NCI-H128 (cell line): ENCODE results near the gene KTN1.

Experiments used
- DNase-seq: peaks from one replicate; lab custom pipeline; 2025; ENCODE audit not compliant: unreplicated experiment; lab: John Stamatoyannopoulos, UW

Gene KTN1

GRCh38 chr14:55574988-55575387 is 5.0 kb upstream of the KTN1 start:
- DNase-seq = no peak

GRCh38 chr14:55577229-55577628 is 2.8 kb upstream of the KTN1 start:
- no peak for DNase-seq

GRCh38 chr14:55578511-55578910 is 1.5 kb upstream of the KTN1 start:
- DNase-seq = no peak

- DNase-seq = no peak
Observed at GRCh38 chr14:55580470-55581341, 699 bp downstream of the KTN1 start.

GRCh38 chr14:55581342-55581771 is 1.4 kb downstream of the KTN1 start:
- no peak for DNase-seq

GRCh38 chr14:55582746-55583145 is 2.7 kb downstream of the KTN1 start:
- no peak for DNase-seq

- DNase-seq = no peak
Observed at GRCh38 chr14:55583942-55584468, 4.0 kb downstream of the KTN1 start.

- no peak for DNase-seq
Observed at GRCh38 chr14:55585854-55586253, 5.8 kb downstream of the KTN1 start.

- no peak for DNase-seq
Observed at GRCh38 chr14:55586411-55586810, 6.4 kb downstream of the KTN1 start.

- DNase-seq = no peak
Observed at GRCh38 chr14:55587847-55588246, 7.8 kb downstream of the KTN1 start.

GRCh38 chr14:55588259-55588699 is 8.3 kb downstream of the KTN1 start:
- DNase-seq = no peak

- DNase-seq = no peak
Observed at GRCh38 chr14:55589171-55589570, 9.2 kb downstream of the KTN1 start.

GRCh38 chr14:55592436-55592835 is 12.4 kb downstream of the KTN1 start:
- DNase-seq = no peak

GRCh38 chr14:55593698-55594097 is 13.7 kb downstream of the KTN1 start:
- DNase-seq = no peak

- no peak for DNase-seq
Observed at GRCh38 chr14:55599250-55599879, 19.4 kb downstream of the KTN1 start.

- no peak for DNase-seq
Observed at GRCh38 chr14:55600784-55601561, 21.0 kb downstream of the KTN1 start.

- DNase-seq = no peak
Observed at GRCh38 chr14:55603401-55603953, 23.5 kb downstream of the KTN1 start.

- no peak for DNase-seq
Observed at GRCh38 chr14:55604488-55604887, 24.5 kb downstream of the KTN1 start.

GRCh38 chr14:55604900-55605418 is 25.0 kb downstream of the KTN1 start:
- DNase-seq = no peak

- DNase-seq = no peak
Observed at GRCh38 chr14:55605793-55606192, 25.8 kb downstream of the KTN1 start.

GRCh38 chr14:55607386-55607785 is 27.4 kb downstream of the KTN1 start:
- DNase-seq = no peak
